Effector memory CD4-positive, alpha-beta T cell (primary cell): ENCODE data around the gene PPIF.

Source experiments
- DNase-seq, 3 donors: peaks; one replicate each; pipeline ENCODE4 v3.0.0-alpha.2; 2020
- H3K27ac ChIP-seq: 2 replicates; pipeline ENCODE4 v1.7.0; 2013; ENCODE audit warnings: mild to moderate bottlenecking, low read length, moderate library complexity; ENCODE audit not compliant: insufficient read depth, poor library complexity, severe bottlenecking
- H3K27me3 ChIP-seq: replicated peaks from 2 replicates; pipeline ENCODE4 v1.7.0; 2013; ENCODE audit warnings: mild to moderate bottlenecking, low read length; ENCODE audit not compliant: insufficient read depth, control insufficient read depth, poor library complexity, severe bottlenecking
- H3K36me3 ChIP-seq: 2 replicates; pipeline ENCODE4 v1.7.0; 2013; ENCODE audit warnings: mild to moderate bottlenecking, low read length, moderate library complexity; ENCODE audit not compliant: control insufficient read depth, insufficient read depth
- H3K4me1 ChIP-seq: 2 replicates; pipeline ENCODE4 v1.7.0; 2013; ENCODE audit warnings: low read length, mild to moderate bottlenecking; ENCODE audit not compliant: control insufficient read depth, insufficient read depth, poor library complexity, severe bottlenecking
- H3K4me3 ChIP-seq: 2 replicates; pipeline ENCODE4 v1.7.0; 2013; ENCODE audit warnings: low read length, low read depth, mild to moderate bottlenecking; ENCODE audit not compliant: insufficient read depth, poor library complexity, severe bottlenecking
- H3K9me3 ChIP-seq: 2 replicates; pipeline ENCODE4 v1.7.0; 2013; ENCODE audit warnings: mild to moderate bottlenecking, low read length, moderate library complexity; ENCODE audit not compliant: control insufficient read depth

The PPIF gene

GRCh38 chr10:79348640-79348988 lies 1.3 kb downstream of the PPIF start:
- Histone ChIP-seq H3K27me3 (no peaks in the 10 kb centered on the region), H3K9me3 (no peaks in the 10 kb centered on the region), H3K27ac (peak overlapping the region; percentile 83), H3K36me3 (peaks cover 42% of the 10 kb centered on the region), H3K4me3 (peak overlapping the region; percentile 70), H3K4me1 (peaks cover 27% of the 10 kb centered on the region)
- DNase-seq = no peak

GRCh38 chr10:79349072-79349491 lies 1.8 kb downstream of the PPIF start:
- Histone ChIP-seq H3K4me1 (peaks cover 27% of the 10 kb centered on the region), H3K4me3 (no peak overlapping the region), H3K27ac (peak overlapping the region; percentile 83), H3K36me3 (peaks cover 46% of the 10 kb centered on the region), H3K27me3 (no peaks in the 10 kb centered on the region), H3K9me3 (no peaks in the 10 kb centered on the region)
- DNase-seq = no peak

GRCh38 chr10:79349766-79350406 lies 2.6 kb downstream of the PPIF start:
- Histone ChIP-seq H3K9me3 (no peaks in the 10 kb centered on the region), H3K4me3 (no peak overlapping the region)

GRCh38 chr10:79350407-79351154 lies 3.3 kb downstream of the PPIF start:
- Histone ChIP-seq H3K27ac (no peak overlapping the region), H3K4me3 (no peak overlapping the region), H3K9me3 (no peaks in the 10 kb centered on the region), H3K36me3 (peaks cover 58% of the 10 kb centered on the region), H3K4me1 (peaks cover 27% of the 10 kb centered on the region), H3K27me3 (no peaks in the 10 kb centered on the region)
- no peak for DNase-seq

More at GRCh38 chr10:79349766-79350406, 2.6 kb downstream of the PPIF start:
- peaks cover 27% of the 10 kb centered on the region for H3K4me1 ChIP-seq
- H3K27ac ChIP-seq = no peak overlapping the region
- H3K27me3 ChIP-seq = no peaks in the 10 kb centered on the region
- no peak for DNase-seq
- H3K36me3 ChIP-seq = peaks cover 54% of the 10 kb centered on the region

- no peak for DNase-seq
- Histone ChIP-seq H3K27me3 (no peaks in the 10 kb centered on the region), H3K4me3 (no peak overlapping the region), H3K36me3 (peaks cover 62% of the 10 kb centered on the region), H3K9me3 (no peaks in the 10 kb centered on the region), H3K4me1 (peaks cover 27% of the 10 kb centered on the region), H3K27ac (no peak overlapping the region)
These were observed 4.1 kb downstream of the PPIF start for GRCh38 chr10:79351332-79351731.

- Histone ChIP-seq H3K27me3 (no peaks in the 10 kb centered on the region), H3K4me3 (no peak overlapping the region), H3K27ac (no peak overlapping the region), H3K9me3 (no peaks in the 10 kb centered on the region), H3K4me1 (peaks cover 22% of the 10 kb centered on the region), H3K36me3 (peaks cover 70% of the 10 kb centered on the region)
- DNase-seq = no peak
These were observed 5.0 kb downstream of the PPIF start for GRCh38 chr10:79352035-79352877.

- Histone ChIP-seq H3K27me3 (no peaks in the 10 kb centered on the region), H3K27ac (no peak overlapping the region), H3K36me3 (peaks cover 71% of the 10 kb centered on the region), H3K4me3 (no peak overlapping the region), H3K4me1 (peaks cover 16% of the 10 kb centered on the region), H3K9me3 (no peaks in the 10 kb centered on the region)
- no peak for DNase-seq
These were observed 5.7 kb downstream of the PPIF start for GRCh38 chr10:79353000-79353406.

GRCh38 chr10:79353726-79354125 lies 6.5 kb downstream of the PPIF start:
- no peaks in the 10 kb centered on the region for H3K27me3 ChIP-seq
- no peak overlapping the region for H3K27ac ChIP-seq
- peaks cover 71% of the 10 kb centered on the region for H3K36me3 ChIP-seq
- H3K9me3 ChIP-seq = no peaks in the 10 kb centered on the region
- peaks cover 9% of the 10 kb centered on the region for H3K4me1 ChIP-seq
- no peak for DNase-seq
- H3K4me3 ChIP-seq = no peak overlapping the region

GRCh38 chr10:79354141-79354540 lies 6.9 kb downstream of the PPIF start:
- no peak for DNase-seq
- peaks cover 71% of the 10 kb centered on the region for H3K36me3 ChIP-seq

GRCh38 chr10:79354615-79355014 lies 7.3 kb downstream of the PPIF start:
- H3K27ac ChIP-seq = no peak overlapping the region
- no peaks in the 10 kb centered on the region for H3K4me1 ChIP-seq
- no peaks in the 10 kb centered on the region for H3K27me3 ChIP-seq
- DNase-seq = no peak
- H3K9me3 ChIP-seq = no peaks in the 10 kb centered on the region
- no peak overlapping the region for H3K4me3 ChIP-seq
- H3K36me3 ChIP-seq = peaks cover 67% of the 10 kb centered on the region

More at GRCh38 chr10:79354141-79354540, 6.9 kb downstream of the PPIF start:
- Histone ChIP-seq H3K4me3 (no peak overlapping the region), H3K27me3 (no peaks in the 10 kb centered on the region), H3K9me3 (no peaks in the 10 kb centered on the region), H3K4me1 (peaks cover 5% of the 10 kb centered on the region), H3K27ac (no peak overlapping the region)
